ENCODE measurements around the gene PRCC. TPM values are rescaled to one million over a fixed set of nuclear protein-coding genes. Genes with fewer than 3 reads are reported as not detected.

The PRCC gene
- polyA plus RNA-seq, 3 donors = 26.7 to 37.1 (median 29.6) TPM

DNA sequence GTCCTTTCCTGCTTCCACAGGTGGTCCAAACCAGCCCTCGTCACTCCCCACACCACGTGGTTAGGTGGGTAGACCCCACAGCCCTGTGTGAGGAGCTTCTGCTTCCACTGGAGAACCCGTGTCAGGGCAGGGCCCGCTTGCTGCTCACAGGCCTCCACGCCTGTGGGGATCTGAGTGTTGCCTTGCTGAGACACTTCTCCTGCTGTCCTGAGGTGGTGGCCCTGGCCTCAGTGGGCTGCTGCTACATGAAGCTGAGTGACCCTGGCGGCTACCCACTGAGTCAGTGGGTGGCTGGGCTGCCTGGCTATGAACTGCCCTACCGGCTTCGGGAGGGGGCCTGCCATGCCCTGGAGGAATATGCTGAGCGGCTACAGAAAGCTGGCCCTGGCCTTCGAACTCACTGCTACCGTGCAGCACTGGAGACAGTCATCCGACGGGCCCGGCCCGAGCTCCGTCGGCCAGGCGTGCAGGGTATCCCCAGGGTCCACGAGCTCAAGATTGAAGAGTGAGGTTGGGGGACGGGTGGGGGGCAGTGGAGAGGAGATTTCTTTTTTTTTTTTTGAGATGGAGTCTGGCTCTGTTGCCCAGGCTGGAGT, 33.2 kb upstream of the PRCC start:
- H3K36me3 Mint-ChIP-seq = peaks cover 43 to 58% of the 10 kb centered on the region in 2 donors
- Histone ChIP-seq H3K4me3 (replicated peaks in 1 of 3; ENCODE audit: low read depth in 2 of 3, low read length in 3 of 3) (no peak overlapping the region), H3K4me1 (ENCODE audit: control insufficient read depth in 1 of 2, insufficient read depth in 2 of 2, low read length in 2 of 2) (peaks cover 6 to 9% of the 10 kb centered on the region in 2 donors), H3K9ac (ENCODE audit: insufficient read depth, low read length, poor library complexity, severe bottlenecking) (no peak overlapping the region), H4K20me1 (ENCODE audit: insufficient read depth, low read length) (no peaks in the 10 kb centered on the region), H3K36me3 (replicated peaks in 1 of 2; ENCODE audit: control insufficient read depth in 1 of 2, insufficient read depth in 2 of 2, low read length in 2 of 2) (peaks cover 36 to 68% of the 10 kb centered on the region in 2 donors), H3K79me2 (ENCODE audit: insufficient read depth, low read length) (peaks cover 17% of the 10 kb centered on the region), H3K9me3 (replicated peaks in 1 of 2; ENCODE audit: control insufficient read depth in 1 of 2, insufficient read depth in 1 of 2, low read length in 2 of 2) (no peaks in the 10 kb centered on the region), H3K27ac (ENCODE audit: low read depth in 1 of 2, low read length in 2 of 2) (no peak overlapping the region), H3K27me3 (ENCODE audit: control insufficient read depth in 2 of 2, insufficient read depth in 2 of 2, low read length in 2 of 2) (no peaks in the 10 kb centered on the region), H3K4me2 (replicated peaks; ENCODE audit: extremely low read depth, low read length, poor library complexity, severe bottlenecking) (no peak overlapping the region), H2AFZ (ENCODE audit: insufficient read depth, low read depth, low read length, poor library complexity, severe bottlenecking) (no peak overlapping the region)
- H3K9me3 Mint-ChIP-seq = peaks cover 0 to 2% (median 0%) of the 10 kb centered on the region in 7 donors
- DNase-seq = no peak
- peaks cover 0 to 1% (median 0%) of the 10 kb centered on the region in 3 donors for H3K27me3 Mint-ChIP-seq (ENCODE audit: low read depth in 3 of 3)
- intact Hi-C loops (cut with micrococcal nuclease) = loop anchor here in 1 of 2 donors (5.0 kb wide), 1 partner anchor 33 kb away; the partner anchor contains the start of gene PRCC
- H3K4me1 Mint-ChIP-seq = peaks cover 13% of the 10 kb centered on the region
- TF ChIP-seq, protein P1, sequence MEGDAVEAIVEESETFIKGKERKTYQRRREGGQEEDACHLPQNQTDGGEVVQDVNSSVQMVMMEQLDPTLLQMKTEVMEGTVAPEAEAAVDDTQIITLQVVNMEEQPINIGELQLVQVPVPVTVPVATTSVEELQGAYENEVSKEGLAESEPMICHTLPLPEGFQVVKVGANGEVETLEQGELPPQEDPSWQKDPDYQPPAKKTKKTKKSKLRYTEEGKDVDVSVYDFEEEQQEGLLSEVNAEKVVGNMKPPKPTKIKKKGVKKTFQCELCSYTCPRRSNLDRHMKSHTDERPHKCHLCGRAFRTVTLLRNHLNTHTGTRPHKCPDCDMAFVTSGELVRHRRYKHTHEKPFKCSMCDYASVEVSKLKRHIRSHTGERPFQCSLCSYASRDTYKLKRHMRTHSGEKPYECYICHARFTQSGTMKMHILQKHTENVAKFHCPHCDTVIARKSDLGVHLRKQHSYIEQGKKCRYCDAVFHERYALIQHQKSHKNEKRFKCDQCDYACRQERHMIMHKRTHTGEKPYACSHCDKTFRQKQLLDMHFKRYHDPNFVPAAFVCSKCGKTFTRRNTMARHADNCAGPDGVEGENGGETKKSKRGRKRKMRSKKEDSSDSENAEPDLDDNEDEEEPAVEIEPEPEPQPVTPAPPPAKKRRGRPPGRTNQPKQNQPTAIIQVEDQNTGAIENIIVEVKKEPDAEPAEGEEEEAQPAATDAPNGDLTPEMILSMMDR (IDR thresholded peaks at IDR 0.05) = no peak
- H3K4me3 Mint-ChIP-seq = no peak overlapping the region
- peak overlapping the region in 2 of 7 donors; percentile 19 to 82 for H3K27ac Mint-ChIP-seq
- 94% methylated on average over 17 of the region's 20 CpGs for WGBS (ENCODE audit: insufficient coverage)

DNA sequence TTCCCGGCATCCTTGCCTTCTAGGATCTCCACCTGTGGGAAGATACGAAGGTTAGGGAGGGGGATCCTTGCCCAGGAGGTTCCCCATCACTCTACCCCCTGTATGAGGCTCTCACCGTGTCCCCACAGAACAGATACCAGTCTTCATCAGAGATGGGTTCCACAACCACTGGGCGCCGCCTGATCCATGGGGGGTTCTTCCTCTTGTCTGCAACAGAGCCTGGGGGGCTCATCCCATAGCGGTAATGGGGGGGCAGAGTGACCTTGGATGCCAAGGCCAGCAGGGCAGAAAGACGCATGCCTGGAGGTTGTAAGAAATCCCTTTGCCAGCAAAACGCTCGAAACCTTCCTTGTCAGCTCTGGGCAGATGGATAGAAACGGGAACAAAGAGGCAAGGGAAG, 28.9 kb upstream of the PRCC start:
- peaks cover 0 to 1% (median 0%) of the 10 kb centered on the region in 3 donors for H3K27me3 Mint-ChIP-seq (ENCODE audit: low read depth in 3 of 3)
- H3K9me3 ChIP-seq (replicated peaks in 1 of 2; ENCODE audit: control insufficient read depth in 1 of 2, insufficient read depth in 1 of 2, low read length in 2 of 2) = no peaks in the 10 kb centered on the region
- H3K4me1 Mint-ChIP-seq = peaks cover 16% of the 10 kb centered on the region
- H3K4me3 ChIP-seq (replicated peaks in 1 of 3; ENCODE audit: low read depth in 2 of 3, low read length in 3 of 3) = no peak overlapping the region
- no peaks in the 10 kb centered on the region for H3K27me3 ChIP-seq (ENCODE audit: control insufficient read depth in 2 of 2, insufficient read depth in 2 of 2, low read length in 2 of 2)
- no CpG with 5 or more reads among the region's 10 CpGs for WGBS (ENCODE audit: insufficient coverage)
- H2AFZ ChIP-seq (ENCODE audit: insufficient read depth, low read depth, low read length, poor library complexity, severe bottlenecking) = no peak overlapping the region
- H3K9me3 Mint-ChIP-seq = peaks cover 0 to 2% (median 0%) of the 10 kb centered on the region in 7 donors
- peaks cover 13 to 18% of the 10 kb centered on the region in 2 donors for H3K4me1 ChIP-seq (ENCODE audit: control insufficient read depth in 1 of 2, insufficient read depth in 2 of 2, low read length in 2 of 2)
- DNase-seq = no peak
- intact Hi-C loops (cut with micrococcal nuclease) = no loop called here
- no peak overlapping the region for H3K4me3 Mint-ChIP-seq
- H3K36me3 ChIP-seq (replicated peaks in 1 of 2; ENCODE audit: control insufficient read depth in 1 of 2, insufficient read depth in 2 of 2, low read length in 2 of 2) = peaks cover 37 to 62% of the 10 kb centered on the region in 2 donors
- H4K20me1 ChIP-seq (ENCODE audit: insufficient read depth, low read length) = no peaks in the 10 kb centered on the region
- TF ChIP-seq, protein P1 (IDR thresholded peaks at IDR 0.05) = no peak
- no peak overlapping the region for H3K4me2 ChIP-seq (replicated peaks; ENCODE audit: extremely low read depth, low read length, poor library complexity, severe bottlenecking)
- no peak overlapping the region for H3K9ac ChIP-seq (ENCODE audit: insufficient read depth, low read length, poor library complexity, severe bottlenecking)
- peaks cover 11% of the 10 kb centered on the region for H3K79me2 ChIP-seq (ENCODE audit: insufficient read depth, low read length)
- H3K36me3 Mint-ChIP-seq = peaks cover 34 to 56% of the 10 kb centered on the region in 2 donors
- H3K27ac ChIP-seq (ENCODE audit: low read depth in 1 of 2, low read length in 2 of 2) = no peak overlapping the region
- peak overlapping the region in 3 of 7 donors; percentile 14 to 67 (median 58) for H3K27ac Mint-ChIP-seq
